ENCODE results near the gene SCML1. TPM values are rescaled to one million over a fixed set of nuclear protein-coding genes. Genes with fewer than 3 reads are reported as not detected.

SCML1 gene
- total RNA-seq, 4 donors from 2014 or later = 7.3 to 26.7 (median 8.6) TPM

- TF ChIP-seq CTCF (IDR thresholded peaks at IDR 0.05) = no peak
- TF ChIP-seq EP300 (IDR thresholded peaks at IDR 0.05) = no peak
- no peak for TF ChIP-seq POLR2A (IDR thresholded peaks at IDR 0.05)
- TF ChIP-seq POLR2AphosphoS5 (IDR thresholded peaks at IDR 0.05) = no peak
- peaks cover 3% of the 10 kb centered on the region for H3K4me1 ChIP-seq
- H3K4me3 ChIP-seq = no peak overlapping the region
- no peaks in the 10 kb centered on the region for H3K36me3 ChIP-seq
- no peak overlapping the region for H3K27ac ChIP-seq
- DNase-seq (ENCODE audit: low spot score in 2 of 2) = no peak
- no peaks in the 10 kb centered on the region for H3K9me3 ChIP-seq
- no peaks in the 10 kb centered on the region for H3K27me3 ChIP-seq
- 33% methylated on average over 2 of the region's 2 CpGs for WGBS
Measured at GRCh38 chrX:17743913-17744312, 6.6 kb downstream of the SCML1 start.

GRCh38 chrX:17744896-17745523 is 7.7 kb downstream of the SCML1 start:
- WGBS = 88% methylated on average over 2 of the region's 2 CpGs
- TF ChIP-seq CTCF (IDR thresholded peaks at IDR 0.05) (no peak), POLR2AphosphoS5 (IDR thresholded peaks at IDR 0.05) (no peak), EP300 (IDR thresholded peaks at IDR 0.05) (no peak), POLR2A (IDR thresholded peaks at IDR 0.05) (no peak)
- Histone ChIP-seq H3K9me3 (no peaks in the 10 kb centered on the region), H3K27ac (no peak overlapping the region), H3K36me3 (peaks cover 3% of the 10 kb centered on the region), H3K4me3 (no peak overlapping the region), H3K4me1 (no peaks in the 10 kb centered on the region), H3K27me3 (no peaks in the 10 kb centered on the region)
- DNase-seq (ENCODE audit: low spot score in 2 of 2) = no peak

GRCh38 chrX:17747692-17748091 is 10.4 kb downstream of the SCML1 start:
- TF ChIP-seq CTCF (IDR thresholded peaks at IDR 0.05) (no peak), POLR2AphosphoS5 (IDR thresholded peaks at IDR 0.05) (no peak), EP300 (IDR thresholded peaks at IDR 0.05) (no peak), POLR2A (IDR thresholded peaks at IDR 0.05) (no peak)
- no peaks in the 10 kb centered on the region for H3K9me3 ChIP-seq
- 75% methylated on average over 5 of the region's 5 CpGs for WGBS
- no peak overlapping the region for H3K4me3 ChIP-seq
- no peak overlapping the region for H3K27ac ChIP-seq
- H3K36me3 ChIP-seq = peaks cover 7% of the 10 kb centered on the region
- H3K4me1 ChIP-seq = no peaks in the 10 kb centered on the region
- no peak for DNase-seq (ENCODE audit: low spot score in 2 of 2)
- no peaks in the 10 kb centered on the region for H3K27me3 ChIP-seq

- H3K4me3 ChIP-seq = no peak overlapping the region
- H3K4me1 ChIP-seq = no peaks in the 10 kb centered on the region
- no peaks in the 10 kb centered on the region for H3K27me3 ChIP-seq
- H3K36me3 ChIP-seq = peaks cover 7% of the 10 kb centered on the region
- H3K27ac ChIP-seq = no peak overlapping the region
- H3K9me3 ChIP-seq = no peaks in the 10 kb centered on the region
- no peak for DNase-seq (ENCODE audit: low spot score in 2 of 2)
- TF ChIP-seq CTCF (IDR thresholded peaks at IDR 0.05) = no peak
- TF ChIP-seq POLR2A (IDR thresholded peaks at IDR 0.05) = no peak
- no peak for TF ChIP-seq EP300 (IDR thresholded peaks at IDR 0.05)
- TF ChIP-seq POLR2AphosphoS5 (IDR thresholded peaks at IDR 0.05) = no peak
- 81% methylated on average over 5 of the region's 5 CpGs for WGBS
Measured at GRCh38 chrX:17748684-17749083, 11.4 kb downstream of the SCML1 start.

- TF ChIP-seq POLR2AphosphoS5 (IDR thresholded peaks at IDR 0.05) = no peak
- no peak for TF ChIP-seq CTCF (IDR thresholded peaks at IDR 0.05)
- no peak for TF ChIP-seq EP300 (IDR thresholded peaks at IDR 0.05)
- no peak for TF ChIP-seq POLR2A (IDR thresholded peaks at IDR 0.05)
- Histone ChIP-seq H3K36me3 (peaks cover 7% of the 10 kb centered on the region), H3K9me3 (no peaks in the 10 kb centered on the region), H3K27me3 (no peaks in the 10 kb centered on the region), H3K4me1 (no peaks in the 10 kb centered on the region), H3K27ac (no peak overlapping the region), H3K4me3 (no peak overlapping the region)
- 76% methylated on average over 3 of the region's 3 CpGs for WGBS
- DNase-seq (ENCODE audit: low spot score in 2 of 2) = no peak
Measured at GRCh38 chrX:17750436-17750835, 13.1 kb downstream of the SCML1 start.
